B cell (primary cell): ENCODE results near the gene AQP5.

Experiments used
- CTCF ChIP-seq: fragments of 200-600 bp; IDR thresholded peaks from one replicate; pipeline ENCODE4 v1.8.0; 2022; ENCODE audit warnings: antibody characterized with exemption, mild to moderate bottlenecking
- EZH2 ChIP-seq: IDR thresholded peaks from 2 replicates; pipeline ENCODE4 v1.6.1; 2012; ENCODE audit warnings: borderline replicate concordance, low read depth, mild to moderate bottlenecking, moderate library complexity, low read length; ENCODE audit not compliant: insufficient read depth, poor library complexity, severe bottlenecking

GRCh38 chr12:49946086-49946485, 15.6 kb upstream of the AQP5 start:
- TF ChIP-seq CTCF (no peak), EZH2 (no peak)
